Stimulated activated CD4-positive, alpha-beta T cell treated with anti-CD3 and anti-CD28 coated beads, Interleukin-12 subunit alpha, Interleukin-12 subunit beta, amount 100 ng/mL, for 48 hours (primary cell): ENCODE results near the gene CLDN10.
"Not testable (repeated sequence)": the region's sequence is repeated elsewhere in the genome, so short reads cannot be mapped to it uniquely, and the experiment has no call there.

Source experiments
- DNase-seq, 3 donors: peaks; one replicate each; pipeline ENCODE4 v3.0.0-alpha.2; 2020; ENCODE audit warnings: low read depth in 2 of 3, low spot score in 1 of 3

CLDN10 gene, protein sequence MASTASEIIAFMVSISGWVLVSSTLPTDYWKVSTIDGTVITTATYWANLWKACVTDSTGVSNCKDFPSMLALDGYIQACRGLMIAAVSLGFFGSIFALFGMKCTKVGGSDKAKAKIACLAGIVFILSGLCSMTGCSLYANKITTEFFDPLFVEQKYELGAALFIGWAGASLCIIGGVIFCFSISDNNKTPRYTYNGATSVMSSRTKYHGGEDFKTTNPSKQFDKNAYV

DNA sequence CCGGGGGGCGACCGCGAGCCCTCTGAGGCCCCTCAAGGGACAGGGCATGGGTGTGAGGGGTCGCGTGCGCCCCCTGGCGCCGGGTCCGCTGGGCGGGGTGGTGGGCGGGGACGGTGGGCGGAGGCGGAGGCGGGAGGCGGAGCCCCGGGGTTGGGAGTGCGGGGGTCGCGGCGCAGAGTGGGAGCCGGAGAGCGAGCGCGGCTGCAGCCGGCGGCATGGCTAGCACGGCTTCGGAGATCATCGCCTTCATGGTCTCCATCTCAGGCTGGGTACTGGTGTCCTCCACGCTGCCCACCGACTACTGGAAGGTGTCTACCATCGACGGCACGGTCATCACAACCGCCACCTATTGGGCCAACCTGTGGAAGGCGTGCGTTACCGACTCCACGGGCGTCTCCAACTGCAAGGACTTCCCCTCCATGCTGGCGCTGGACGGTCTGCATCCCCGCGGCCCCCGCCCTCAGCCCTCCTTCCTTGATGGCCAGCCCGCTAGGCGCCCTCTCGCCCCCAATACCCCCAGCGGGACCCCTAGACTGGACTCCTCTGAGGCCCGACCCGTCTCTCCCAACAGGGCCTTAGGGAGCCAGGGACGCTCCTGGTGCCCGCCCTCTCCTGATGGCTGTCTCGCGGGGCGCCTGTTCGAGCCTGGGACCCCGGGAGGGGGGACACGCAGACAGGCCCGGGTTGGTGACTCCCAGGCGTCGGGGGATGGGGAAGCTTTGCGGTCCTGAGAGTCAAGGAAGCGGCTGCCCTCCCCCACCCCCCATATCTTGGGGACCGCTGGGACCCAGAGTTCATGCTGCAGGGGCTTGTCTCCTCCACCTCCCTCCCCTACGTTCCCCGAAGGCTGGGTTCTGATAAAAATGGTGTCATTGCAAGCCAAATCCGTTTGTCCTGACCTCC, at the start of gene CLDN10:
TSS of gene CLDN10 (plus strand) at position 182 of the 903 bp plus-strand sequence. CDS start at position 216, 34 bp downstream.
- no peak for DNase-seq

DNA sequence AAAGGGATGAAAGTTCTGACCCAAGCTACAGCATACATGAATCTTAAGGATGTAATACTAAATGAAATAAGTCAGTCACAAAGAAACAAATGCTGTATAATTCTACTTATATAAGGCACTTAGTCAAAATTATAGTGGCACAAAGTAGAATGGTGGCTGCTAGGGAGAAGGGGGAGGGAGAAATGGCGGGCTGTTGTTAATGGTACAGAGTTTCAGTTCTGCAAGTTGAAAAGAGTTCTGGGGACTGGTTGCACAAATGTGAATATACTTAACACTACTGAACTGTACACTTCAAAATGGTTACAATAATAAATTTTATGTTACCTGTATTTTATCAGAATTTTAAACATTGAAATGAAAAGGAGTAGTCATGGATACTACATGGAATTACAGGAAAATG, 48.9 kb upstream of the CLDN10 start:
- DNase-seq: no peak

DNA sequence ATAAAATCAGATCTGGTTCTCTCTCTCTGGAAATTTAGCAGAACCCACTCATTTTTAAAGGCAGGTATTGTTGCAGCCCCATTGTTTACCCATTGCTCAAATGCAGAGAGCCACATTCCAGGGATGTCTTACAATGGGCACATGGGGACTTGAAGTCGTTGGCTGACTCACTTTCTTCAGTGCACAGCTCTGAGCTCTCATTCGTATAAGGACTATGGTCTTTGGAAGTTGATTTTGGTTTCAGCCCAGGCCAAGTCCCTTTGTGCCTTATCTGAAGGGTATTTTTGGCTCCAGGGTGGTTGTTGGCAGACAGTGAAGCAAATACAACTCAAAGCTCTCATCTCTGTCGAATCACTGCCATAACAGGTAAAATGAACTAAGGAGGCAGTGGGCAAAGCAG, 47.3 kb upstream of the CLDN10 start:
- DNase-seq: no peak

DNA sequence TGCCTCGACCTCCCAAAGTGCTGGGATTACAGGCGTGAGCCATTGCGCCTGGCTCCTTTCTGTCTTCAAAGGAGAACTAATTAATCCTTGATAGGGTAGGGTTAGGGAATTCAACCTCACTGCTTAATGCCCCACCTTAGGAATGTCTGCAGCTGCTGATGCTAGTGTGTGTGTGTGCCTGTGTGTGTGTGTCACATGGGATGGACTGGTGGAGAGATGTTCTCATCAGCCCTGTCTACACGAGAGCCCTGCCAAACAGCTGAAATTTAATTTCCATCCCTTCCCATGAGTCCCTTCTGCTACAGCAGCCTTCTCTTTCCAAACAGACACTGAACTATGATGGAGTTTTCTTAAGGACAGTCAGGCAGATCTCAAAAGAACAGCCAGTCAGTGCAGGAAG, 46.5 kb upstream of the CLDN10 start:
- DNase-seq: no peak

DNA sequence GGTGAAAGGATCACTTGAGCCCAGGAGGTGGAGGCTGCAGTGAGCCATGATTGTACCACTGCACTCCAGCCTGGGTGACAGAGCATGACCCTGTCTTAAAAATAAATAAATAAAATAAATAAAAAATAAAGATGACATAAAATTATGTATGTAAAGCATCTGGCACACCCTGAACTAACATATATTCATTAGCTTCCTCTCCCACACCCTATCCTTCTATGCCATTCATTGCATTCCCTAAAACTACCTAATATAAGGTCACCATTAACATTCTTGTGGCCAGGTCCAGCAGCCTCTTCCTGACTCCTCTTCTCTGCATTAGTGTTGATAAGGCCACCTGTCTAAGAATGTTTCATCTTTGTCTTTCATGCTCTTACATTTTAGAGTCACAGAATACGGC, 44.5 kb upstream of the CLDN10 start:
- DNase-seq: no peak

DNA sequence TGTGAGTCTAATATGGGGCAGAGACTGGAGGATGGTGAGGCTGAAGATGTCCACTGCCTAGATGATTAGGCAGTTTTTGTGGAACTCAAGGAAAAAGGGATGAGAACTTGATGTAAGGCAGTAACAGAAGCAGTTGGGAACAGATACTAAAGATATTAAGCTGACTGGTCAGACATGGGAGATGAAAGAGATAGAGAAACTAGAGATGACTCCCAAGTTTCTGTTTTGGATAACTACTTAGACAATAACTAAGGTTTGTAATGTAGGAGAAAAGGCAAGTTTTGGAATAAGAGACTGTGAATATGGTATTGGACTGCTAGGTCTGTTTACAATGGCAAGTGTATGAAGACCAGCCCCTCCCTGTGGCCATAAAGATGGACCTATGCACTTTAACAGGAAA, 43.5 kb upstream of the CLDN10 start:
- DNase-seq: no peak

DNA sequence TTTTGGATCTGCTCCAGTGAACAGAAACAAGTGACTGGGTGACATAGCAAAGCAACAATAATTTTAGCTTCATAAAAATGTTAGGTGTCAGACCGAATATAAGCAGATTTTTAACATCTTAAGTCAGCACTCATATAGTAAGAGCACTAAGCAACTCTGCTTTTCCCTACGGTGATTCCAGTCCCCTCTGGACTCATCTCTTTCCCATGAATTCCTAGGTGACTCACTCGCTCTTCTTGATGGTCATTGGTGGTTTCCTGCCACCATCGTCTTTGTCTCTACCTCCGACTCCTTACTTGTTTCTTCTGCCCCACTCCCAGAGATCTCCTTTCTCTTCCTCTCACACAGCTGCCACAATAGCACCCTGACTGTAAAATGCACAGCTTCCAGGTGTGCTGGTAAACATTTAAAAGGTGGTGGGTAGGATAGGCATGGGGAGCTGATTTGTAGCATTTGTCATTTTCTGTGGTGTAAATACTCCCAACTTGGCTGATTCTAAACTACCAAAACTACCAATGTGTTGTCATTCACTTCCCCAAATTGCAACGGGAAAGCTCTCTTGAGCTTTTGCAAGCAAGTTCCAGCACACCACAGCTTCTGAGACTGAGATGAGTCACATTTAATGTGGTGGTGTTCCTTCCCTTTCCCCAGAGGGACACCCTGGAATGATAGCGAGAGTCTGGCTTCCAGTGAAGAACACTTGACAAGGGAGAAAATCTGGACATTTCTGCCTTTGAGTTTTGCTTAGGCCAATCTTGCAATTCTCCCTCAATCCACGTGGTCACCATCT, 42.8 kb upstream of the CLDN10 start:
- DNase-seq: no peak

DNA sequence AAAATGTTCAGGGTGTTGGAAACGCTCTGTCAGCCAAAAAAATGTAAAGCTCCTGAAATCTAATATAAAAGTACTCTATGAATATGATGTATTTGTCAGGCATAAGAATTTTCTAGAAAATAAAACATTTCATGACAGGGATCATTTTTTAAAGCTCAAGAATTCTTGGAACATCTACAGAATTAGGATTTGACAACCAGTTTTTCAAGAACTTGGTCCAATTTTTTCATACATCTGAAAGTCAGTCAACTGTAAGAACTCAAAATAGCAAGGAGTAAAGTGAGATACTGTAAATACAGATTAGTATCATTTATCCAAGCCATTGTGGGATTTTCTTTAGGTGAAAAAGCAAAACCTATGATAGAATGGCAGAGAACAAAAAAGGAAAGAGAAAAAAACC, 41.6 kb upstream of the CLDN10 start:
- no peak for DNase-seq

DNA sequence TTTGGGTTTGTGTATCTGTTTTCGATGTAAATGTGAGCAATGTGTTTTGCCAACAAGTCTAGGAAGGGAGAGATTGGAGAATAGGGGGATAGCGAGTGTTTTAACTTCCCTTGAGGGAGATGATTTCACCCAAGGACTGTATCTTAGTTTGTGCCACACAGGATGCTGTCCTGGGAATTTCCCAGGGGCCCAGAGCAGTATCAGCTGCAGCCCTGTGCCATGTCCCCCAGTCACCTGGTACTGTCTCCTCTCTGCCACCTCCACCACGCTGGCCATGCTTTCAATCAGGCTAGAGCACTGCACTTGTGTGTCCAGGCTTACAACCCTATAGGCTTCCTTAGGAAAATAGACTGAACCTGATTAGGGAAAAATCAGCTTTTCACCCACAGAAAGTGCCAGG, 40.1 kb upstream of the CLDN10 start:
- DNase-seq: no peak

DNA sequence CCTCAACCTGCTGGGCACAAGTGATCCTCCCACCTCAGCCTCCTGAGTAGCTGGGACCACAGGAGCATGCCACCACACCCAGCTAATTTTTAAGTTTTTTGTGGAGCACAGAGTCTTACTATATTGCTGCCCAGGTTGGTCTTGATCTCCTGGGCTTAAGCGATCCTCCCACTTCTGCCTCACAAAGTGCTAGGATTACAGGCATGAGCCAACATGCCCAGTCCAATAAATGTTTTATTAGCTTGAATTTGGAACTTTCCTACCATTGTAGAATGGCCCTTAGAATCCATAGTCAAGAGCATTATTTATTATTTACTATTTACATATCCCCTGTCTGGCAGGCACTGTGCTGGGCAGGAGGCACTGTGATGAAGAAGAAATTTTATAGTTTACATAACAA, 39.6 kb upstream of the CLDN10 start:
- DNase-seq: no peak

DNA sequence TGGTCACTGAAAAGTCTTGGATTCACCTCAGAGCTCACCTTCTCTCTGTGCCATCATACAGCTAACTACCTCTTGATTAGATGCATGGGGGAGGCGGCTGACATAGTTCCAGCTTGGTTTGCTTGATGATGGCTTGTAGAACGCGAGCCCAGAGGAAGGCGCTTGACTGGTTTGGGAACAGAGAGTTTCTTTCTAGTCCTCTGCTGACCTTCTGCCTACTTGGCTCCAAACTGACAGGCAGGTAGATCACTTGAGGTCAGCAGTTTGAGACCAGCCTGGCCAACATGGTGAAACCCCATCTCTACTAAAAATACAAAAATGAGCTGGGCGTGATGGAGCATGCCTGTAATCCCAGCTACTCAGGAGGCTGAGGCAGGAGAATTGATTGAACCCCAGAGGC, 36.9 kb upstream of the CLDN10 start:
- DNase-seq: not testable (repeated sequence)

DNA sequence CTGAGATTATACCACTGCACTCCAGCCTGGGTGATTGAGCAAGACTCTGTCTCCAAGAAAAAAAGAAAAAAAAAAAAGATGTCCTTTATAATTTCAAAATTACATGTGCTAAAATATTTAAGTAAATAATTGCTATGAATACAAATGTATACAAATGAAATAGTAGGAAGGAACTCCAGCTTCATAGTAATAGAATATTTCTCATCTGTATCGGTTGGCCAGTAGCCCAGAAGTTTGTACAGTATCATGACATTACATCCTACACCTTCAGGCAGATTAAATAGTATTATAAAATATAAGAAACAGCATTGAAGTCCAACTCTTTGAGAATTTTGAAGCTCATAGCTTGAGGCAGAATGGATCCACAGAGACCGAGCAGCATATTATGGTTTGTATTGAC, 36.5 kb upstream of the CLDN10 start:
- DNase-seq: no peak

DNA sequence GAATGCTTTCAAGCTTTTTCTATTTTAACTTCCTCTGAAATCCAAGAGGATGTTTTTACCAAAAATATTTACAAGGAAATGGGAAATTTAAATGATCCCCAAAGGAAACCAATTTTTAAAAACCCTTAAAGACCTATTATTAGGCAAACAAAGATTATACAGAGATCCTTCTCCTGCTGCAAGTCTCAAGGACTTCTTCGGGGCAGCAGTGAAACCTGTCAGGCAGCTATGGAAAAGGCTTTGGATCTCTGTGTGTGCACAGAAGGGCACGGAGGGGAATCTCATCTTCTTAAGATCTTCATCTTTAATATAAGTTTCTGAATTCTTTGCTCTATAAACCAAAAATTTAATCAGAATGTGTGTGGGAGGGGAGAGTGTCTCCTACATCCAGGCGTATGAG, 36.0 kb upstream of the CLDN10 start:
- no peak for DNase-seq

DNA sequence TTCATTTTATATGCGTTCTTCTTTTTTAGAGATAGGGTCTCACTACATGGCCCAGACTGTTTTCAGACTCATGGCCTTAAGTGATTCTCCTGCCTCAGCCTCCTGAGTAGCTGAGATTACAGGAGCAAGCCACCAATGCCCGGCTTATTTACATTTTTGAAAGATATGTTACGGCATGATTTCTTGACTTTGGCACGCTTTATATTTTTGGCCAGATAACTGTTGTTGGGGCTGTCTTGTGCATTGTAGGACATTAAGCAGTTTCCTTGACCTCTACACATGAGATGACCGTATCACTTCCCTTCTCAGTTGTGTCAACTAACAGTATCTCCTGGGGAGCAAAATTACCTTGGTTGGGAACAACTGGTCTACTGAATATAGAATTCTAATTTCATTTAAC, 28.9 kb upstream of the CLDN10 start:
- DNase-seq: no peak

DNA sequence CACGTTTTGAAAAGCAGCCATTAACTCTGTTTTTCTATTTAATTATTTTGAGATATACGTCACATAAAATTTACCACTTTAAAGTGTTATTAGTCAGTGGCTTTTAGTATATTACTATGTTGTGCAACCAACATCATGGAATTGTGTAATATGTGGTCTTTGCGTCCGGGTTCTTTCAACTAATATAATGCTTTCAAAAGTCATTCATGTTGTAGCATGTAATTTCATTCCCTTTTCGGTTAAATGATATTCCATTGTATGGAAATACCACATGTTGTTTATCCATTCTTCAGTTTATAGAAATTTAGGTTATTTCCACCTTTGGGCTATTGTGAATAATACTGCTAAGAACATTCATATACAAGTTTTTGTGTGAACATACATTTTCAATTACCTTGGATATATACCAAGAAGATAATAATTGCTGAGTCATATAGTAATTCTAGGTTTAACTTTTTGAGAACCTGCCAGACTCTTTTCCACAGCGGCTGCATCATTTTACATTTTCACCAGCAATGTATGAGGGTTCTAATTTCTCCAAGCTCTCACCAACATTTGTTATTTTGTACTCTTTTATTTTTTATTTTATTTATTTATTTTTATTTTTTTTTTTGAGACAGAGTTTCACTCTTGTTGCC, 28.1 kb upstream of the CLDN10 start:
- no peak for DNase-seq

DNA sequence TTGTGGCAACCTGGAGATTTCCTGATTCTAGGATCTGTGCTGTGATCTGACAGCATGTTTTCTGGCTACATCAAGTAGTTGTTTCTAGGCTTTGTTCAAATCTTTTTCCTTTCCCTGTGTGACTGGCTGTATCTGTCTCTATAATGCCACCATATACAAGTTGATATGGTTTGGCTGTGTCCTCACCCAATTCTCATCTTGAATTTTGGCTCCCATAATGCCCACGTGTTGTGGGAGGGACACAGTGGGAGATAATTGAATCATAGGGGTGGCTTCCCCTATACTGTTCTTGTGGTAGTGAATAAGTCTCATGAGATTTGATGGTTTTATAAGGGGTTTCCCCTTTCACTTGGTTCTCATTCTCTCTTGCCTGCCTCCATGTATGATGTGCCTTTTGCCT, 24.6 kb upstream of the CLDN10 start:
- DNase-seq: no peak

DNA sequence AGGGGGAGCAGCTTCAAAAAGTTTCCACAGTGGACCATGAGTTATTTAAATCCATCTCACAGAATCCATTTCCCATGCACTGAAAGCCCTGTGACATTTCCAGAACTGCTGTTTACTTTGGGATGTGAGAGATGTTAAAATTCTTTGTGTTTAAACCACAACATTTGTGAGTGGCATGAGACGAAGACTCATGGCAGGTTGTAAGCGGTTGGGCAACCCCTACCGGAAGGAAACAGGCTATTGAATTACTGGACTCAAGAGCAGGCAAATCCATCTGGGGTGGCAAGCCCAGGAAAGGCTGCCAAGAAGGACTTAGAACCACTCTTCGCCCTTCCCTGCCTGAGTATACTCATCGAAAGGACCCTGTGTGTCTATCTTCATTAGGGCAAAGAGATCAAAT, 22.3 kb upstream of the CLDN10 start:
- no peak for DNase-seq

DNA sequence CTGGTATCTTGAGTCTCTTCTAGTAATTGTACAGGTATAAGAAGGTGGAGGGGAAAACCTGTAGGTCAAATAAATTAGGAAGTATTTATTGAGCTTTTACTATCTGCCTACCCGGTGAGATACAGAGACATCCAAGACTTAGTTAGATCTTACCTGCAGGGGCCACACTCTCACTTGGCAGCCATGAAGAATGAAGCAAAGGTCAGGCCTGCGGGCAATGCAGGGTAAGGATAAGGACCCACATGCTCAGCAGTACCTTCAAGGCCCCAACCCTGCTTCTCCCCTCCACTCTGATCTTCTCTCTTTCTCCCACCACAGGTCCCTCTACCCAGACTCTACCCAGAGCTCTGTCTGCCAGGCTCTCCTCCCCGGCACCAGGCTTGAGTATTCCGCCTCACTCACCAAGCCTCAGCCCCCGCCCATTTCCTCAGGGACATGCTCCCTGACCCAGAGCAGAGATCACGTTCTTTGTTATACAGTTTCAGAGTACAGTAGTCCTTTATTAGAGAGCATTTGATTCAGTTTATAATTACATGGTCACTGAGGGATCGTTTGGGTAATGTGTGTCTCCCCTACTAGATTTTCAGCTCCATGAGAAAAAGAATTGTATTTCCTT, 18.9 kb upstream of the CLDN10 start:
- no peak for DNase-seq

DNA sequence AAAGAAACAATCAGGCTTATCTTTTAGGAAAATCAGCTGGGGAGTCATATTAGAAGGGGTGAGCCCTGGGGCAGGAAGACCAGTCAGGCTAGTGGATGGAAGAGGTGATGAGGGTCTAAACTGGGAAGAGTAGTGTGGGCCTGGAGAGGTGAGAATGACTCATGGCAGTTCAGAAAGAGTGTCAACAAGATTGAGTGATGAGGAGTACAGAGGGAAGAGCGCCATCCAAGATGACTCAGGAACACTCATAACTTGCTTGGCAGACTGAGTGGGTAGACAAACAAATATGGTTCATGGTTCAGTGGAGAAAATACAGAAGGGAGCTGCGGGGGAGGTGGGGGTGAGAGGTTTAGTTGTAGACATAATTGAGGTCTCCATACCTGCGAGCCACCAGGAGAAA, 17.3 kb upstream of the CLDN10 start:
- no peak for DNase-seq

DNA sequence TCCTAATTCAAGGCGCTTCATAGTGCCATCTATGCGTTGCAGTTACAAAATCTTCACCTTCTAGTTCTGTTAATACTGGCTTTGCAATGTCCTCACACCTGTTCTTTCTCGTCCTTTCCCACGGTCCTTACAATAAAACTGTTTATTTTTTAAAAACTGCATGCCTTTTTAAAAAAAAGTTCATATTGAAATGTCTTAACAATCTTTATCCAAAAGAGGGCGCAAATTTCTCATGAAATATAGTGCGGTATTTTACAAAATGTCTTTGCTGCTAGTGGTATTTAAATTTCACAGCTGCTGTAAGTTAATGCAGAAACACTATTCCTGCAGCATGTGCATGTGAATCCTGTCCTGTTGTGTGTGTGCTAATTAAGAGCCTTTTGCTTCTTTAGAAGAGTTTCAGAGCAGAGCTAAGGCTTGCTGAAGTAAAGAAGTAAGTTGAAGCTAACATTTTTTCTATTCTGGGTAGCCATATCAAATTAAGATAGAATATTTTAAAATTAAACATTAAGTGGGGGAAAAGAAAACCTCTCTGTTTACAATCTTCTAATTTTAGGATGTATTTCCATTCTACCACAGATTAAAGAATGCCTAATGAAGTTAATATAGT, 15.8 kb upstream of the CLDN10 start:
- DNase-seq: no peak

DNA sequence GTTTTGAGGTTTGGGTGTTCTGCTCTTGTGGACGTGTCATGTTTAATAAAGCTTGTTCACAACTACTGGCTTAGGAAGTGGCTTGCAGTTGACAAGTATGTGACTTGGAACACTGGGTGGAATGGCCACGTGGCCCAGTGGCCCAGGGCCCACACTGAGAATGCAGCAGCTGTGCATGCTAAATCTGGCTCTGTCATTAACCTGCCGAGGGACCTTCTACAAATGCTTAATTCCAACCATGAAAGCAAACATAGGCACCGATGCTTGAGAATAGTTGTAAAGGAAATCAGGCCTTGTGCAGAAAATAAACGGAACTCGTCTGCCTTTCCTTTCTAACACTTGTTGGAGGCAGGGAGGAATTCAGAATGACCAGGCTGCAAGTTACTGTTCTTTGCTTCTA, 11.6 kb upstream of the CLDN10 start:
- DNase-seq: no peak
